Amniotic stem cell (primary cell): ENCODE results near the gene TXNL4B.

Experiments used
- DNase-seq: peaks from one replicate; lab custom pipeline; 2025; lab: John Stamatoyannopoulos, UW

TXNL4B gene

GRCh38 chr16:72093448-72094265, at the start of gene TXNL4B, which contains the start of gene DHX38:
TSS of gene TXNL4B (minus strand) at chr16:72093620. CDS start at chr16:72090749, 2,871 bp downstream.
TSS of gene DHX38 (plus strand) at chr16:72093847. CDS start at chr16:72096158, 2,311 bp downstream.
- DNase-seq: peak; percentile 99

- no peak for DNase-seq
Measured at GRCh38 chr16:72142476-72142875, 49.1 kb upstream of the TXNL4B start.

GRCh38 chr16:72139908-72140307, 46.5 kb upstream of the TXNL4B start:
- no peak for DNase-seq

GRCh38 chr16:72138064-72138572, 44.7 kb upstream of the TXNL4B start:
- DNase-seq: no peak

- no peak for DNase-seq
Measured at GRCh38 chr16:72137380-72138063, 44.1 kb upstream of the TXNL4B start.

GRCh38 chr16:72134507-72134906, 41.1 kb upstream of the TXNL4B start:
- no peak for DNase-seq

- DNase-seq: no peak
Measured at GRCh38 chr16:72132726-72133125, 39.3 kb upstream of the TXNL4B start.

- no peak for DNase-seq
Measured at GRCh38 chr16:72131036-72131435, 37.6 kb upstream of the TXNL4B start.

GRCh38 chr16:72129976-72130656, 36.7 kb upstream of the TXNL4B start:
- DNase-seq: no peak

GRCh38 chr16:72128701-72129100, 35.3 kb upstream of the TXNL4B start:
- no peak for DNase-seq

- no peak for DNase-seq
Measured at GRCh38 chr16:72126429-72126765, 33.0 kb upstream of the TXNL4B start.

GRCh38 chr16:72125635-72126428, 32.4 kb upstream of the TXNL4B start:
- DNase-seq: no peak

GRCh38 chr16:72124761-72125634, 31.6 kb upstream of the TXNL4B start:
- peak; percentile 44 for DNase-seq

- DNase-seq: no peak
Measured at GRCh38 chr16:72124148-72124547, 30.7 kb upstream of the TXNL4B start.

GRCh38 chr16:72123426-72123825, 30.0 kb upstream of the TXNL4B start:
- DNase-seq: no peak

GRCh38 chr16:72122916-72123315, 29.5 kb upstream of the TXNL4B start:
- DNase-seq: no peak

GRCh38 chr16:72122308-72122707, 28.9 kb upstream of the TXNL4B start:
- no peak for DNase-seq

GRCh38 chr16:72120026-72120425, 26.6 kb upstream of the TXNL4B start:
- no peak for DNase-seq

GRCh38 chr16:72113616-72113945, 20.2 kb upstream of the TXNL4B start:
- DNase-seq: no peak

- DNase-seq: no peak
Measured at GRCh38 chr16:72112906-72113615, 19.6 kb upstream of the TXNL4B start.
